ENCODE data around the gene GABRR3.

The GABRR3 gene

DNA sequence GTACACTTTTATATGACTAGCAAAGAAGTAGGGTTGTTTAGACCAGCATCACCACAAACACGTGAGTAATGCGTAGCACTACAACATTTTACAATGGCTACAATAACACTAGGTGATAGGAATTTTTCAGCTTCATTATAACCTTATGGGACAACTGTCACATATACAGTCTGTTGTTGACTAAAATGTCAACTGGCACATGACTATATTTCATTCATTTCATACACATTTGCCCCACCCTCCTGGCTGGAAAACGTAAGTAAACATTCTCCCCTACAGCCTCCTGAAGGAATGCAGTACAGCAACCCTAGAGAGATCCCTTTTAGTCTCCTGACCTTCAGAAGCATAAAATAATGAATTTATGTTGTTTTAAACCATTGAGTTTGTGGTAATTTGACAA, 79.1 kb downstream of the GABRR3 start:
- no peak for DNase-seq (ENCODE audit: low read depth in 2 of 2)

DNA sequence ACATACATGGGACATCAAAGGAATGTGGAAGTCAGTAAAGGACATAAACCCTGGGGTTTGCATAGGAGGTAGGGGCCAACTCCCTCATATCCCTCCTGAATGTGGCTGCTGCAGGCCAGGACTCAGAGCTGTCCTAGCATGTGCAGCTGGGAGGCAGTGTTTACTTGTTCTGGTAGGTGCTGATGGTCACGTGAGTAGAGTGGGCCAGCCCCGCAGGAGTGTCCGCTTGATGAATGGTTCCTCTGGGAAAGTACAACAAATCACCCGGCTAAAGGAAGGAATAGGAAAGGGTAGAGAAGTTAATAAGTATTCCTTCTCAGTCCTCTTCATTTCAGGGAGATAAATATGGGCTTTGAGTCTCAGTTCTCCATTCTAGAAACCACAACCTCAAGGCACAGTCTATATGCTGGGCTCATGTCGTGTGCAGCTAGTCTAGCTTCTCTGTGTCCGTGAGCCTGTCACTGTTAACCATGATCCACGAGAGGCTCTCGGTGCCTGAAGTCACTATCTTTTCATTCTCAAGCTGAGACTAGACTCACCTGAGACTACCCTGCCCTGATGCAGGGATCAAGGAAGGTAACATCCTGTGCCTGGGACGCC, 80.8 kb downstream of the GABRR3 start:
- DNase-seq (ENCODE audit: low read depth in 2 of 2), result no peak

DNA sequence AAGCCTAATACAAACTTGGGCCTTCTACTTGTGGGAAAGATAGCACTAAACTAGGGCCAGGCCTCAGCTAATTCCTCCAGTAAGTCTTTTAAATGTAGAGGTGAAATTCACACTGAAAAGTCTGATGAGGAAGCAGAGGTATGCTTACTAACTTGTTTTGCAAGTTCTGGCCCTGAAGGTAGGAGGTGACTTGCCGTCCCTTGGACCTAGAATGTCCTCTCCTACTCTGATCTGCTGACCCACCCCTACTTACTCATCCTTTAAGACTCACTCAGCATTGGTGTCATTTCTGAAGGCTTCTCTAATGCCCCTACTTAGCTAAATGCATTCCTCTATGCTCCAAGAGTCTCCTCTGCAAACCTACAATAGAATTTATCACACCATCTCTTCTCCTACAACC, 82.2 kb downstream of the GABRR3 start:
- DNase-seq (ENCODE audit: low read depth in 2 of 2), result no peak

DNA sequence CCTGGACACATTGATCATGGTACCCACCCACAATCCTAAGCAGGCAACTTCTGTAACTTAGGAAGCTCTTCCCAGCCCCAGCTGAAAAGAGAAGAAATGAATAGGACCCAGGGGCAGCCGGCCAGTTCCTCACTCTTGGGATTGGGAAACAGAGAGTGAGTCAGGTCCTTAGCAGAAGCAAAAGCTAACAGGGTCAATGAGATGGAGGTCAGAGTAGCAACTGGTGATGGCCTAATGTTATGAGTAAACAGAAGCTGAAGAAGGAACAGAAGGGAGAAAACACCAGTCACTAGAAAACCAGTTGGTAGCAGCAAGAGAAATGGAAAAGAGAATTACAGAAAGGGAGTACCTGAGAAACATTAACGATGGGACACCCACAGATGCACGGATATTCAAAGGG, 82.8 kb downstream of the GABRR3 start:
- no peak for DNase-seq (ENCODE audit: low read depth in 2 of 2)

DNA sequence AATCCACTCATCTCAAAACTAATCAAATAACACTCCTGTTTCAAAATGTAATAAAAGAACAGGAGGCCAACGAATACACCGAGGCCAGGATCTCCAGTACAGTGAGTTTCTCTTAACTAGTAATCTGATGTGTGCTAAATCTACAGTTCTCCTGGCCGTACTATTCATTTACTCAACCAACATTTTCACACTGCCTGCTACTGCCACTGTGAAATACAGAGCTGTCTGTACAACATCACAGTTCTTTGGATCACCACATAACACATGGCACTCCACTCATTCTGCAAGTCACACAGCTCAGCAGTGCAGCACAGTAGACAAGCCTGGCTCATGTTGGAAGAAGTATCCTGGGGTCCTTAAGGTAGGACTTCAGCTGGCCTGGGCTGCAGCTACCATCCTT, 84.8 kb downstream of the GABRR3 start:
- no peak for DNase-seq (ENCODE audit: low read depth in 2 of 2)

DNA sequence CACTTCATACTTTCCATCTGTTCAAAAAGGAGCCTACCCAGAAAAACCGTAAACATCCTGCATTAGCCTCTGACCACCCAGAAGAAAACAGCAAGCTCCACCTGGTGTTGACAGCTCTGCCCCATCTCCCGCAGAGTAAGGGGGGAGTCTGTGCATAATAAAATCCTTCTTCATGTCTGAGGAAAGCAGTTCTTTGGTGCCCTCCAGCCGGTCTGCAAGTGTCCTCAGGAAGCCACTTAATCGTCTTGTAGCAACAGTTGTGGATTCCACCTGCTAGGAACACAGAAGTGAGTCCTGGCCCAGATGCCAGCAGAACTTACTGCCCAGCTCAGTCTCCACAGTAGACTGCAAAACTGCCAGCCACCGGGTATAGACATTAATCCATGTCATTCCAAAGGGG, 85.4 kb downstream of the GABRR3 start:
- no peak for DNase-seq (ENCODE audit: low read depth in 2 of 2)

DNA sequence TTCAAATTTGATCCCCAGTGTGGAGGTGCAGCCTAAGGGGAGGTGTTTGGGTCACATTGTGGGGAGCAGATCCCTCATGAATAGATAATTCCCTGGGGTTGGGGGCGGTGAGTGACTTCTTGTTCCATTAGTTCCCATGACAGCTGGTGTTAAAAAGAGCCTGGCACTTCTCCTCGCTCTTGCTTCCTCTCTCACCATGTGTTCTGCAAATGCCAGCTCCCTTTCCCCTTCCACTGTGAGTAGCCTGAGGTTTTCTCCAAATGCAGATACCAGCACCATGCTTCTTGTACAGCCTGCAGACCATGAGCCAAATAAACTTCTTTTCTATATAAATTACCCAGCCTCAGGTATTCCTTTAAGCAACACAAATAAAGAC, 86.0 kb downstream of the GABRR3 start:
- no peak for DNase-seq (ENCODE audit: low read depth in 2 of 2)

DNA sequence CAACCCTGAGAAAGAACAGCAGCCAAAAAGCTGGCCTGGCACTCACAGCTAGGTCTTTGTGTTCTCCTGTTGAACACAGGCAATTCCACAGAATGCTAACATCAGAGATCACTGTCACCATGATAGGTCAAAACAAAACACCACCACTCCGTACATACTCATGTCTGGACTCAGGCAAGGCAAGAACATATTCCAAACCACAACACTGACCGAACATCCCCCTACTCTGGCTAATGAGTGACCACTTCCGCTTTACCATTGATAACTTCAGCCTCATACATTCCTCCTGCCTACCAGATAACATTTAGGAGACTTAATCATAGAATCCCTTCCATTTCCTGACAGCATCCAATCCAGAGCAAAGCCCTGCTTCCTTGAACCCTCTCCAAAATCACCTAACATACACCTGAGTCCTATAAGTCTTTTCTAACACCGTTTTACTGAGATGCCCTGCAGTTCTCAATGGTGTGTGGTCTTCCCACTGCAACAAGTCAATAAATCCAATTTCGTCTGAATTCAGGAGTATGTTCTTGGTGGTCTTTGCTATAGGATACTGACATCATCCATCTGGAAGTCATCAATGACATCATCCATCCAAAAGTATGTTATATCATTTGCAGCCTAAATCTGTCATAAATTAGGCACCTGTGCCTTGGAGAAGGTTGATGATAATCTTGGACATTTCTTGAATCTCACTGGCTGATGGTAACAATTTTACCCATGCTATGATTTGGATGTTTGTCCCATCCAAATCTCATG, 86.6 kb downstream of the GABRR3 start:
- no peak for DNase-seq (ENCODE audit: low read depth in 2 of 2)

DNA sequence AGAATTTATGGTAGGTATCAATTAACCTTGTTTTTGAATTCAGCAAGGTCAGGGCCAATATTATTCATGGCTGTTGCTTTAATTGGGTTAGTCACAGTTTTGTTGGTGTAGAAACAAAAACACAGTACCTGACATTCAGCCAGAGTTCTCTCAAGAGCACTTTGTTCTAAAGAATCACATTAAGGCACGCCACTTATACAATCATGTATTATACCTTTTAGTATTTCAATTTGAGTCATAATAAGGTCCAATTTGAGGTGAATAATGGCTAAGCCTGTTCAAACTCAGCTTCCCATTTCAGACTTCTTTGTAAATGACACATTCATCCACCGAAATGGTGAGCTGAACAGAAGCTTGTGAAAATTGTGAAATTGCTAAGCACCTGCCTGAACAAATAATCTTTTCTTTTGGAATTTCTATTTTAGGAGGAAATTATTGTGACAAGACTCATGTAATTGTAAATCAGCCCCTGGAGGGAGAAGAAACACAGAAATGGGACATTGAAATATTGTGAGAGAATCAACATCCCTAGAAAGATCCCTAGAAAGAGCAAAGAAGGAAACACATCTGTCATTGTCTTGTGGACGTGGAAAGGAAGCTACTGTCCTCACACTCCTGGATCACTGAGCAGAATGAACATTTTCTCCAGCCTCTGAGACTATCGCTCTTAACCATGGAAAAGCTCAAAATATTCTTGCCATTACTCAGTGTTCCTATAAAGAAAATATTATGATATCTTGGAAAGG, 92.1 kb downstream of the GABRR3 start:
- no peak for DNase-seq (ENCODE audit: low read depth in 2 of 2)

DNA sequence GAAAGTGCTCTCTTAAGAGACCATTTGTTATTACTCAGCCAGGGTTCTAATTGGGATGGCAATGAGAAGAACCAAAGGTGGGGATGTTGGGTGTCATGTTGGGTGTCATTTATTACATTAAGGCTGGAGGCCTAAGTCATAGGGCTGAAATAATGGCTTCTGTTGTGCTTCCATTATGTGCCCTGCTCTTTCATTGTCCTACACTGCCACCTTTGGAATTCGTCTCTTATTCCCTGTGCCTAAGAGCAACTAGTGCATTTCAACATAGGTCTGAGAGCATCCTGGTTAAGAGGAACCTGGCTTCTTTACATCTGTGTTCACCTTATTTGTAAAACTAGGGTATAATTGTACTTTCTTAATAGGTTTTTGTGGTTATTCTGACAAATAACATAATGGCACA, 95.1 kb downstream of the GABRR3 start:
- DNase-seq (ENCODE audit: low read depth in 2 of 2), result no peak

DNA sequence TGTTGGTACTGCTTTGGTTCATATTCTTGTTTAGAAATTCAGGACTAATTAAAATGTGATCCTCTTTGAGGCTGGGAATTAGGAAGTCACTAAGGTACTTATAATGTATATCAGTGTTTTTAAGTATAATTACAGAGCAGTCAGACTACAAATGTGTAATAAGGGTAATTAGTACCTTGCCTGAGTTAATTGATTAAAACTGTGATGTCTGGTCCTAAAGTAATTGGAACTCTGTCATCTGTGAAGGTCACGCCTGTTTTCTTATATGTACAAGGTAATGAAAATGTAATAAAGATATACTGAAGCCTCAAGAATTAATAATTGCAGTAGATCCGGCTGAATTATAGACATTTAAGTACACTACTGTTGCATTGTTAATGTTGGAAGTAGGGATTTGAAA, 95.7 kb downstream of the GABRR3 start:
- no peak for DNase-seq (ENCODE audit: low read depth in 2 of 2)

DNA sequence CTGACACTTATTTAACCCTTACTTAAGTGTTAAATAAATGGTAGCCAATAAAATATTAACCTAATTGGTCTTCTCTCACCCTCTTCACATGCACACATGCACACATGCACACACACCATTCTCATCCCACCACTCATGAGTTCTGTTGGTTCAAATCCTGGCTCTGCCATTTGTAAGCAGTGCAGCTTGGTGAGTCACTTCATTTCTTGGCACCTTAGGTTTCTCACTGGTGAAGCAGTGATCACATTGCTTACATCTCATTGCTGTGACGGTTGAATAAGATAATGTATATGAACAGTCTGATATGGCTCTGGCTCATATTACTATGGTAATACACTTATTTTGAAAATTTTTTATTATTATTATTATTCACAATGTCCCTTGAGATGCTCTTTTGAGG, 96.7 kb downstream of the GABRR3 start:
- DNase-seq (ENCODE audit: low read depth in 2 of 2), result no peak

DNA sequence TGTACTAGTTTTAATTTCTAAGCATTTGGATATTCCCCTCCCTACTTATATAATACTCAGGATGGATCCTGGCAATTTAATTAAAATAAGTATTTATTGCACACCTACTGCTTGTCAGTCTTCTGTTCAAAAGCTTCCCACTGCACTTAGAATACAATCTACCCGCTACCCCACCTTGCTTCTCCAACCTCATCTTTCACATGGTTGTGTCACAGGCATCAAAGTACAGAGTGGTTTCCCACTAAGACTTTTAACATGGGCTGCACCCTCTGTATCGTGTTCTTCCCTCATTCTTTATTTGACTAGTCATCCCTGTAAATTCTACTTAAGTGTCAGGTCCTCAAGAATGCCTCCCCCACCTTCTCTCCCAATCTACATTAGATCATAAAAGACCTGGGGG, 97.9 kb downstream of the GABRR3 start:
- no peak for DNase-seq (ENCODE audit: low read depth in 2 of 2)

DNA sequence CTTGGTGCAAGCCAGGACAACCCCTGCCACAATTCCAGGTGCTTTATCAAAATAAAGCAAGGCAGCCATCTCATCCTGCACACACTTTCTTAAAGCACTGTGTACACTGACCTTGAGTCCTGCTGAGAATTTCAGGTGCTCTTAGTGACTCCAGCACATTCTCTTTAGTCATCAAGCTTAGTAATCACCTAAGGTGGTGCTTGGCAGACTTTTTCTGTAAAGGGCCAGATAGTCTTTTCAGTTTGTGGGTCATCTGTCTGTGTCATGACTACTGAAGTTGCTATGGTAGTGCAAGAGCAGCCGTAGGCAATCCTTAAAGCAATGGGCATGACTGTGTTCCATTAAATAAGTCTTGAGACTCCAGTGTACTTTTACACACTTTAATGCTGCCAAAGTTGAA, 99.3 kb downstream of the GABRR3 start:
- no peak for DNase-seq (ENCODE audit: low read depth in 2 of 2)

All from stimulated activated CD8-positive, alpha-beta memory T cell treated with anti-CD3 and anti-CD28 coated beads, Interleukin-15, amount 100 ng/mL, for 48 hours (primary cell).